Neural cell (in vitro differentiated cells): ENCODE data around the gene FAF2. TPM values are rescaled to one million over a fixed set of nuclear protein-coding genes. Genes with fewer than 3 reads are reported as not detected.

Experiments
- H2AFZ ChIP-seq: fragments of 200-600, 300-800 bp; sonication (generic), shearing (Covaris generic); 2 replicates; pipeline ENCODE4 v1.6.0; 2014; ENCODE audit warnings: low read depth, mild to moderate bottlenecking, antibody characterized with exemption, low read length, moderate library complexity
- H3F3A ChIP-seq: fragments of 200-600 bp; shearing (Covaris generic); 2 replicates; pipeline ENCODE4 v1.6.1; 2016; ENCODE audit warnings: mild to moderate bottlenecking, moderate library complexity, mixed read lengths, antibody characterized with exemption, low read length; ENCODE audit not compliant: insufficient read depth, poor library complexity, severe bottlenecking
- H3K27ac ChIP-seq: fragments of 200-600, 300-800 bp; sonication (generic), shearing (Covaris generic); 2 replicates; pipeline ENCODE4 v1.5.1; 2014; ENCODE audit warnings: mild to moderate bottlenecking, low read length, moderate library complexity
- H3K27me3 ChIP-seq: fragments of 300-800, 200-600 bp; sonication (generic), shearing (Covaris generic); 2 replicates; pipeline ENCODE4 v1.6.0; 2014; ENCODE audit warnings: mild to moderate bottlenecking, low read depth, low read length, moderate library complexity; ENCODE audit not compliant: insufficient read depth
- H3K36me3 ChIP-seq: fragments of 300-800, 200-600 bp; sonication (generic), shearing (Covaris generic); 2 replicates; pipeline ENCODE4 v1.5.1; 2014; ENCODE audit warnings: mild to moderate bottlenecking, antibody characterized with exemption, low read length, moderate library complexity; ENCODE audit not compliant: insufficient read depth
- H3K4me2 ChIP-seq: fragments of 300-800, 200-600 bp; sonication (generic), shearing (Covaris generic); 2 replicates; pipeline ENCODE4 v1.6.0; 2014; ENCODE audit warnings: mild to moderate bottlenecking, low read length
- H3K4me3 ChIP-seq: fragments of 300-800, 200-600 bp; sonication (generic), shearing (Covaris generic); 2 replicates; pipeline ENCODE4 v1.5.1; 2014; ENCODE audit warnings: mild to moderate bottlenecking, low read length, moderate library complexity
- H3K79me2 ChIP-seq: fragments of 200-600 bp; shearing (Covaris generic); replicated peaks from 2 replicates; pipeline ENCODE4 v1.6.0; 2014; ENCODE audit warnings: mild to moderate bottlenecking, low read length, moderate library complexity; ENCODE audit not compliant: insufficient read depth
- H3K9ac ChIP-seq: fragments of 300-800, 200-600 bp; sonication (generic), shearing (Covaris generic); 2 replicates; pipeline ENCODE4 v1.6.1; 2016; ENCODE audit warnings: mild to moderate bottlenecking, low read length, mixed read lengths
- H3K9me2 ChIP-seq: fragments of 200-600 bp; shearing (Covaris generic); 2 replicates; pipeline ENCODE4 v1.6.1; 2016; ENCODE audit warnings: mild to moderate bottlenecking, low read length, mixed read lengths; ENCODE audit not compliant: insufficient read depth
- H3K9me3 ChIP-seq: fragments of 200-600, 300-800 bp; sonication (generic), shearing (Covaris generic); 2 replicates; pipeline ENCODE4 v1.6.1; 2016; ENCODE audit warnings: mild to moderate bottlenecking, mixed run types, low read length, moderate library complexity, mixed read lengths
- H4K20me1 ChIP-seq: fragments of 200-600 bp; shearing (Covaris generic); 2 replicates; pipeline ENCODE4 v1.6.1; 2016; ENCODE audit warnings: mild to moderate bottlenecking, mixed run types; ENCODE audit not compliant: insufficient read depth
- EP300 ChIP-seq: fragments of 450-650 bp; conservative IDR thresholded peaks from 2 replicates; pipeline ENCODE4 v1.6.1; 2014; ENCODE audit warnings: antibody characterized with exemption, mild to moderate bottlenecking, moderate library complexity; ENCODE audit not compliant: poor library complexity, severe bottlenecking
- EZH2 ChIP-seq: fragments of 200-600, 300-800 bp; shearing (Covaris generic), sonication (generic); IDR thresholded peaks from 2 replicates; pipeline ENCODE4 v1.6.1; 2014; ENCODE audit warnings: antibody characterized with exemption, low read length, borderline replicate concordance, mild to moderate bottlenecking; ENCODE audit not compliant: insufficient read depth, poor library complexity, severe bottlenecking
- MXI1 ChIP-seq: fragments of 450-650 bp; conservative IDR thresholded peaks from 2 replicates; pipeline ENCODE4 v1.6.1; 2014; ENCODE audit warnings: antibody characterized with exemption, mild to moderate bottlenecking; ENCODE audit not compliant: poor library complexity, severe bottlenecking
- POLR2AphosphoS5 ChIP-seq: IDR thresholded peaks from 2 replicates; pipeline ENCODE4 v1.6.1; 2012
- RAD21 ChIP-seq: fragments of 450-650 bp; conservative IDR thresholded peaks from 2 replicates; pipeline ENCODE4 v1.6.1; 2014; ENCODE audit warnings: antibody characterized with exemption, mild to moderate bottlenecking, moderate library complexity
- SMC3 ChIP-seq: fragments of 450-650 bp; conservative IDR thresholded peaks from 2 replicates; pipeline ENCODE4 v1.6.1; 2014; ENCODE audit warnings: antibody characterized with exemption, mild to moderate bottlenecking, moderate library complexity; ENCODE audit not compliant: poor library complexity
- TAF1 ChIP-seq: IDR thresholded peaks from 2 replicates; pipeline ENCODE4 v1.6.1; 2012; ENCODE audit warnings: low read depth
- polyA plus RNA-seq: library from polyadenylated mRNA; depleted of rRNA; stranded (reverse); fragments of >200 nt; gene quantifications from 2 replicates; pipeline ENCODE4 v1.2.3, GENCODE V29; 2014
- TF ChIP-seq, protein P1 (sequence below): fragments of 450-650 bp; IDR thresholded peaks from 2 replicates; pipeline ENCODE4 v1.5.1; 2014; ENCODE audit warnings: antibody characterized with exemption, mild to moderate bottlenecking, moderate library complexity; ENCODE audit not compliant: poor library complexity, severe bottlenecking
- TF ChIP-seq, protein P2 (sequence below): IDR thresholded peaks from 2 replicates; pipeline ENCODE4 v1.6.1; 2012; ENCODE audit warnings: borderline replicate concordance

Gene FAF2
- polyA plus RNA-seq, 1 donor from 2014 or later = 30.8 TPM

DNA sequence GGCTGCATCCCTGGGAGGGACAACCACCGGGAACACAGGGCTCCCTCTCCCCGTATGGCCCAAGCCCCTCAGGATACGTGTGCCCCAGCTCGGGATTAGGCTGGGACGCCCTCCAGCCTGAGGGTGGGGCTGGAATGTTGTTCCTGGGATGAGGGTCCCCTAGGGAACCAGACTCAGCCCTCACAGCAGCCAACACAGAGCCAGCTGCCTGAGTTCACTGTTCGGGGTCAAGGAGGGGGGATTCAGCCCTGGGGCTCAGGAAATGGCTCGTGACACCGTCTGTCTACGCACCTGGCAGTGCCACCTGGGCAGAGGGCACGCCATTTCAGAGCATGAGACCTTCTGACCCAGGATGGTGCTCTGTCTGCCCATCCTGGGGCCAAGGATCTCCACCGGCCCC, 80.1 kb downstream of the FAF2 start:
- no peaks in the 10 kb centered on the region for H3K27me3 ChIP-seq
- peaks cover 17% of the 10 kb centered on the region for H4K20me1 ChIP-seq
- H3K27ac ChIP-seq = no peak overlapping the region
- H3K9me2 ChIP-seq = no peaks in the 10 kb centered on the region
- H3K36me3 ChIP-seq = no peaks in the 10 kb centered on the region
- no peak overlapping the region for H3K4me3 ChIP-seq
- H3K4me2 ChIP-seq = no peak overlapping the region
- TF ChIP-seq, protein P1, sequence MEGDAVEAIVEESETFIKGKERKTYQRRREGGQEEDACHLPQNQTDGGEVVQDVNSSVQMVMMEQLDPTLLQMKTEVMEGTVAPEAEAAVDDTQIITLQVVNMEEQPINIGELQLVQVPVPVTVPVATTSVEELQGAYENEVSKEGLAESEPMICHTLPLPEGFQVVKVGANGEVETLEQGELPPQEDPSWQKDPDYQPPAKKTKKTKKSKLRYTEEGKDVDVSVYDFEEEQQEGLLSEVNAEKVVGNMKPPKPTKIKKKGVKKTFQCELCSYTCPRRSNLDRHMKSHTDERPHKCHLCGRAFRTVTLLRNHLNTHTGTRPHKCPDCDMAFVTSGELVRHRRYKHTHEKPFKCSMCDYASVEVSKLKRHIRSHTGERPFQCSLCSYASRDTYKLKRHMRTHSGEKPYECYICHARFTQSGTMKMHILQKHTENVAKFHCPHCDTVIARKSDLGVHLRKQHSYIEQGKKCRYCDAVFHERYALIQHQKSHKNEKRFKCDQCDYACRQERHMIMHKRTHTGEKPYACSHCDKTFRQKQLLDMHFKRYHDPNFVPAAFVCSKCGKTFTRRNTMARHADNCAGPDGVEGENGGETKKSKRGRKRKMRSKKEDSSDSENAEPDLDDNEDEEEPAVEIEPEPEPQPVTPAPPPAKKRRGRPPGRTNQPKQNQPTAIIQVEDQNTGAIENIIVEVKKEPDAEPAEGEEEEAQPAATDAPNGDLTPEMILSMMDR = no peak
- TF ChIP-seq RAD21 = no peak
- TF ChIP-seq POLR2AphosphoS5 = no peak
- TF ChIP-seq TAF1 = no peak
- TF ChIP-seq EZH2 = no peak
- TF ChIP-seq MXI1 = no peak
- TF ChIP-seq, protein P2, sequence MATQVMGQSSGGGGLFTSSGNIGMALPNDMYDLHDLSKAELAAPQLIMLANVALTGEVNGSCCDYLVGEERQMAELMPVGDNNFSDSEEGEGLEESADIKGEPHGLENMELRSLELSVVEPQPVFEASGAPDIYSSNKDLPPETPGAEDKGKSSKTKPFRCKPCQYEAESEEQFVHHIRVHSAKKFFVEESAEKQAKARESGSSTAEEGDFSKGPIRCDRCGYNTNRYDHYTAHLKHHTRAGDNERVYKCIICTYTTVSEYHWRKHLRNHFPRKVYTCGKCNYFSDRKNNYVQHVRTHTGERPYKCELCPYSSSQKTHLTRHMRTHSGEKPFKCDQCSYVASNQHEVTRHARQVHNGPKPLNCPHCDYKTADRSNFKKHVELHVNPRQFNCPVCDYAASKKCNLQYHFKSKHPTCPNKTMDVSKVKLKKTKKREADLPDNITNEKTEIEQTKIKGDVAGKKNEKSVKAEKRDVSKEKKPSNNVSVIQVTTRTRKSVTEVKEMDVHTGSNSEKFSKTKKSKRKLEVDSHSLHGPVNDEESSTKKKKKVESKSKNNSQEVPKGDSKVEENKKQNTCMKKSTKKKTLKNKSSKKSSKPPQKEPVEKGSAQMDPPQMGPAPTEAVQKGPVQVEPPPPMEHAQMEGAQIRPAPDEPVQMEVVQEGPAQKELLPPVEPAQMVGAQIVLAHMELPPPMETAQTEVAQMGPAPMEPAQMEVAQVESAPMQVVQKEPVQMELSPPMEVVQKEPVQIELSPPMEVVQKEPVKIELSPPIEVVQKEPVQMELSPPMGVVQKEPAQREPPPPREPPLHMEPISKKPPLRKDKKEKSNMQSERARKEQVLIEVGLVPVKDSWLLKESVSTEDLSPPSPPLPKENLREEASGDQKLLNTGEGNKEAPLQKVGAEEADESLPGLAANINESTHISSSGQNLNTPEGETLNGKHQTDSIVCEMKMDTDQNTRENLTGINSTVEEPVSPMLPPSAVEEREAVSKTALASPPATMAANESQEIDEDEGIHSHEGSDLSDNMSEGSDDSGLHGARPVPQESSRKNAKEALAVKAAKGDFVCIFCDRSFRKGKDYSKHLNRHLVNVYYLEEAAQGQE = no peak
- no peak for TF ChIP-seq EP300
- no peak for TF ChIP-seq SMC3
- H3K9ac ChIP-seq = no peak overlapping the region
- H3K9me3 ChIP-seq = no peaks in the 10 kb centered on the region
- no peak overlapping the region for H2AFZ ChIP-seq
- H3F3A ChIP-seq = no peaks in the 10 kb centered on the region
- H3K79me2 ChIP-seq = peaks cover 16% of the 10 kb centered on the region

DNA sequence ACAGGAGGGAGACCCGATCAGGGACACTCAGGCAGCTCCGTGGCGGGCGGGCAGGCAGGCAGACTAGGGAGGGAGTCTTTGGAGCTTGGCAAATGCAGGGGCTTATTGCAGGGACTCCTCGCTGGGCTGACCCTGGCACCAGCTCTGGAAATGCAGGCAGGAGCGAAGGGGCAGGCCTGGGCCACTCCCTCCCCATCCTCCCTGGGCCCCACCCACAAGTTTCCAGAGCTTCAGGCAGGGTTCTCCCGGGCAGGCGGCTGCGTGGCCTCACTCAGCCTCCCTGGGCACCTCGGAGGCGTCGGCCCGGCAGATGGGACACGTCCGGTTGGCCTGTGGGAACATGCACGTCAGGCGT, 80.6 kb downstream of the FAF2 start:
- no peaks in the 10 kb centered on the region for H3K9me2 ChIP-seq
- H3K4me3 ChIP-seq = no peak overlapping the region
- H4K20me1 ChIP-seq = peaks cover 20% of the 10 kb centered on the region
- H2AFZ ChIP-seq = no peak overlapping the region
- H3K4me2 ChIP-seq = no peak overlapping the region
- no peaks in the 10 kb centered on the region for H3F3A ChIP-seq
- TF ChIP-seq, protein P1 = no peak
- TF ChIP-seq TAF1 = no peak
- TF ChIP-seq RAD21 = no peak
- TF ChIP-seq SMC3 = no peak
- no peak for TF ChIP-seq MXI1
- no peak for TF ChIP-seq EZH2
- no peak for TF ChIP-seq EP300
- TF ChIP-seq POLR2AphosphoS5 = no peak
- TF ChIP-seq, protein P2 = no peak
- no peaks in the 10 kb centered on the region for H3K36me3 ChIP-seq
- H3K9me3 ChIP-seq = no peaks in the 10 kb centered on the region
- no peak overlapping the region for H3K27ac ChIP-seq
- no peak overlapping the region for H3K9ac ChIP-seq
- H3K27me3 ChIP-seq = no peaks in the 10 kb centered on the region
- peaks cover 21% of the 10 kb centered on the region for H3K79me2 ChIP-seq
